Activated CD8-positive, alpha-beta memory T cell treated with anti-CD3 and anti-CD28 coated beads for 36 hours (primary cell): ENCODE measurements around the gene STEAP3. TPM values are rescaled to one million over a fixed set of nuclear protein-coding genes. Genes with fewer than 3 reads are reported as not detected.

Experiments used
- CTCF ChIA-PET: fragments of 350-600 bp; sonication (Branson Sonifier 250); formaldehyde crosslinking; loops from one replicate; lab custom pipeline; 2021; ENCODE audit warnings: antibody characterized with exemption; lab: Charles Lee
- POLR2A ChIA-PET: fragments of 350-600 bp; sonication (Branson Sonifier 250); formaldehyde crosslinking; loops from one replicate; lab custom pipeline; 2021; ENCODE audit warnings: antibody characterized with exemption; lab: Charles Lee
- total RNA-seq, 2 experiments: library from RNA; stranded (reverse); gene quantifications; one replicate each; pipeline ENCODE4 v1.2.3, GENCODE V29; 2021

STEAP3 gene
- total RNA-seq, 2 experiments from 2014 or later: 0.44 to 0.46 TPM

- POLR2A ChIA-PET: no interaction called here
- CTCF ChIA-PET: no interaction called here
Observed at GRCh38 chr2:119222863-119223520, 642 bp upstream of the STEAP3 start.

GRCh38 chr2:119224391-119225104 is 914 bp downstream of the STEAP3 start:
- CTCF ChIA-PET: interaction anchor here (1.5 kb wide), 1 partner anchor 9 kb away, joined by 3 read pairs; no protein-coding TSS in a partner anchor
- POLR2A ChIA-PET: no interaction called here

GRCh38 chr2:119225105-119225865 is 1.7 kb downstream of the STEAP3 start:
- POLR2A ChIA-PET: no interaction called here
- CTCF ChIA-PET: interaction anchor here (1.5 kb wide), 1 partner anchor 9 kb away, joined by 3 read pairs; no protein-coding TSS in a partner anchor

GRCh38 chr2:119225926-119226325 is 2.3 kb downstream of the STEAP3 start:
- ChIA-PET CTCF (interaction anchor here (1.1 to 1.5 kb wide), 2 partner anchors 8 to 344 kb away, joined by 3 read pairs; no protein-coding TSS in a partner anchor), POLR2A (interaction anchor here (0.5 kb wide), 1 partner anchor 33 kb away, joined by 3 read pairs; no protein-coding TSS in a partner anchor)

GRCh38 chr2:119227346-119227745 is 3.7 kb downstream of the STEAP3 start:
- ChIA-PET POLR2A (no interaction called here), CTCF (interaction anchor here (1.1 kb wide), 1 partner anchor 346 kb away, joined by 3 read pairs; no protein-coding TSS in a partner anchor)

- POLR2A ChIA-PET: no interaction called here
- CTCF ChIA-PET: no interaction called here
Observed at GRCh38 chr2:119228136-119228535, 4.5 kb downstream of the STEAP3 start.

GRCh38 chr2:119228964-119229363 is 5.3 kb downstream of the STEAP3 start:
- ChIA-PET CTCF (no interaction called here), POLR2A (no interaction called here)

GRCh38 chr2:119229716-119230115 is 6.1 kb downstream of the STEAP3 start:
- CTCF ChIA-PET: no interaction called here
- POLR2A ChIA-PET: no interaction called here

- ChIA-PET CTCF (no interaction called here), POLR2A (no interaction called here)
Observed at GRCh38 chr2:119230219-119231185, 6.9 kb downstream of the STEAP3 start.

- CTCF ChIA-PET: no interaction called here
- POLR2A ChIA-PET: no interaction called here
Observed at GRCh38 chr2:119231975-119232665, 8.5 kb downstream of the STEAP3 start.

- CTCF ChIA-PET: no interaction called here
- POLR2A ChIA-PET: no interaction called here
Observed at GRCh38 chr2:119232666-119232993, 9.0 kb downstream of the STEAP3 start.

- ChIA-PET CTCF (interaction anchor here (0.9 kb wide), 1 partner anchor 8 kb away, joined by 3 read pairs; no protein-coding TSS in a partner anchor), POLR2A (no interaction called here)
Observed at GRCh38 chr2:119233326-119234020, 9.8 kb downstream of the STEAP3 start.

- ChIA-PET POLR2A (no interaction called here), CTCF (interaction anchor here (0.9 kb wide), 1 partner anchor 9 kb away, joined by 3 read pairs; no protein-coding TSS in a partner anchor)
Observed at GRCh38 chr2:119234021-119235019, 10.7 kb downstream of the STEAP3 start.

- CTCF ChIA-PET: no interaction called here
- POLR2A ChIA-PET: no interaction called here
Observed at GRCh38 chr2:119236796-119237195, 13.2 kb downstream of the STEAP3 start.

- ChIA-PET POLR2A (no interaction called here), CTCF (no interaction called here)
Observed at GRCh38 chr2:119240311-119241204, 16.9 kb downstream of the STEAP3 start.

GRCh38 chr2:119241205-119241532 is 17.5 kb downstream of the STEAP3 start:
- POLR2A ChIA-PET: no interaction called here
- CTCF ChIA-PET: no interaction called here
